Measurements from ENCODE around the gene DCAF5.
"Not testable (repeated sequence)": the region's sequence is repeated elsewhere in the genome, so short reads cannot be mapped to it uniquely, and the experiment has no call there.

Gene DCAF5

DNA sequence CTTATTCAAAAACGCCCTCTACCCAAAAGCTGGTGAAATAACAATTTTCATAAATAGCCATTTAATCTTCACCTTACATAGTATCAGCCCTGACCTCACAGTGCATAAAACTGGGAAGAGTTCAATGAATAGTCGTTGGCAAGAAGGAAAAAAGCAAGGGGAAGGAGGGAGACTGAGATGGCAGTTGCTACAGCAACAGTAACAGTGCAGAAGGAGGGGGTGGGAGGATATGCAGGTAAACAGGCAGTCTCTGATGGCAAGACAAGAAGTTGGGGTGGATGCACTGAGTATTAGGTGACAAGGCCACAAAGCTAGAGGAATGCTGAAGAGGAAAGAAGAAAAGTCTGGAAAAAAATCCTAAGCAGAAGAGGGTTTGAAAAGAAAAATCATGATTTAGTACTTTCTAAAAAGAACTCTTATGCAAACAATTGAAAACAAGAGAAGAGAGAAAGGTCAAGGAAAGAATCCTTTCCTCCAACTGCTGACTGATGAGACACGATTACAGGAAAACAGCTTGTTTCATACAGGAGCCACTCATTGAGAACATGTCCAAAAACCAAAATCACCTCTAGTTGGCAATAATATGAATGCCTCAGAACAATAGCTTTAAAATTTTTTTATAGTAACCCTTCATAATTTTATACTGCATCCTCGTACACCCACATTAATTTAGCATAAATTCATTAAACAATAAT lies 56.0 kb downstream of the DCAF5 start:
- DNase-seq (ENCODE audit: low read depth) = no peak

DNA sequence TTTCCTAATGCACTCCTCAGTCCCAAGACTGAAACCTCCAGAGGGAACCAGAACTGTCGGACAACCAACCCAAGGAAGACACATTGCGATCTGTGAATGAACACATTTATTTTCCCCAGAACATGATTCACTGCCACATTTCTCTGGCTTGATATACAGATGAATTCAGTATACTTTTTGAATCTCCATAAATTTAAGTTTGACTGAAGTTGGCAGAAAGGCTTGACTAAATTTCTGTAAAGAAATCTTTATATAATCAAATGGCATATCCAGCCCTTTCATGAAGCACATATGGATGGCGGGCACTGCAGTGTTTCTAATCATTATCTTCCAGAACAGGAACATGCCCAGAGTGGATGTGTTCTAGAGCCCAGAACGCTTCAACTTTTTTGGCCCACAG lies 56.7 kb downstream of the DCAF5 start:
- no peak for DNase-seq (ENCODE audit: low read depth)

DNA sequence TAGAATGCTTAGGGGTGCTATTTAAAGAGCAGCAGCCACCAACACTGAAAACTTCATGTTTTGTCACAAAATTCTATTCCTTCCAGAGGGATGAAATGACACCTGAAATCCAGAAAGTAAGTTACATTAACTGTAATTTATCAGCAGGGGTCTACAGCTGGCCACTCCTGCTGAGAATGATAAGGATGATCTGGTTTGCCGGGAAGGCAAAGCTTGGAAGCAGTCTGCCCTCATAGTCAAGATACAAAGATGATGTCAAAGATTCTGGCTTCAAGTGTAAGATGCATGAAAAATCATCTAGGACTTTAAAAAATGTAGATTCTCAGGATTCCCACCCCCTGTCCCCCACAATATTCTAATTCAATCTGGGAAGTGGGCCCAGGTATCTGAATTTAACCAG lies 58.4 kb downstream of the DCAF5 start:
- no peak for DNase-seq (ENCODE audit: low read depth)

DNA sequence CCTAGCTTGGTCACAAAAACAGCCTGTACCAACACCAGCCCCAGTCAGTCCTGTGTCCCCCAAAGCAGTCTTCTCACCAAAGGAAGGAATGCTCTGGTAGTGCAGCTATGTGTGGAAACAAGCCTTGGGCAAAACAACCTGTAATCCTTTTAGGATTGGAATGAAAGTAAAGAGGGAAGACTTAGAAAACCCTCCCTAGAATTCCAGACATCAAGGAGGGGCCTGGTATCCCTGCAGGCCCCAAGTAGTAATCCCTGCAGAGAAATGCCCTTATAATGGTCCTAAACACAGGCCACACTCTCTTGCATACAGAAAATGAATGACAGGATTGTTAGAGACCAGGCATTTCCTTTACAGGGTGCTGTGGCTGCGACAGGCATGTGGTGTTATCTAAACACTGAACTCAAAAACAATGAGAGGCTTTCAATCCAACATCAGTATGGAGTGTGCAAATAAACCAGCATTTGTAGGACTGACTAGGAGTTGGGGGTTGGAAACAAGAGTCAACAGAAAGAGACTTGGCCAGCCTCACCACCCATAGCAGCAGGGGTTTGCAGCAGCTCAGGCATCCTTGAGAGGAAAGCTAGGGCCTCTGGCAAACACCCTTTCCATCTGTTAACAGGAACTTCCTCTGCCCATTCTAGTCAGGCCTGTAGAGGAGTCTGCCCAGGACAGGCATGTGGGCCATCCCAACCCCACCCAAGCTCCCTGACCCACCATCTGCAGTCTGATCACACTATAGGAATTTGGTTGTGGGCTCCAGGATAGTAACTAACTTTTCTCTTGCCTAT lies 59.1 kb downstream of the DCAF5 start:
- no peak for DNase-seq (ENCODE audit: low read depth)

DNA sequence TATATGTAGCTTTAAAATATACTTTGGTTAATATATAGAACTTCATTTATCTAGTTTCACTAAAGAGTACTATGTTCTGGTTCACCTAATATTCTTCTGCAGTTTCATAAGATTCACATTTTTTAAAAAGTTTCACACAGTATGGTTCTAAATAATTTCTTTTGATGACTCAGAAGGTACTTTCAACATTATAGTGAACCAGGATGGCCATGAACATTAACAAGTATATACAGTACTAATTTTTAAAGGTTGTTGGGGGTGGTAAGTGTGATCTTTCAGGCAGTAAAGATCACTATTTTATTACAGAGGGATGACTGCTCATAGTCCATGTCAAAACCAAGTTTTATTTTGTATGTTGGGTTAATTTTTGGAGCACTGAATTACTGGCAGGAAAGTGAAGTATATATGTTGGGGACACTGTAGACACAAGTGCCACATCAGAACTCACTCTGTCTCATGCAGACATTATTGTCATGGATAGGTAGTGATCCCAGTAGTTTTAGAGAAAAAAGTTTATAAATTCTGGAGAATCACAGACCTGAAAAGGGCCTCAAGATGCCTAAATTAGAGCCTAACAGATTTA lies 60.0 kb downstream of the DCAF5 start:
- no peak for DNase-seq (ENCODE audit: low read depth)

DNA sequence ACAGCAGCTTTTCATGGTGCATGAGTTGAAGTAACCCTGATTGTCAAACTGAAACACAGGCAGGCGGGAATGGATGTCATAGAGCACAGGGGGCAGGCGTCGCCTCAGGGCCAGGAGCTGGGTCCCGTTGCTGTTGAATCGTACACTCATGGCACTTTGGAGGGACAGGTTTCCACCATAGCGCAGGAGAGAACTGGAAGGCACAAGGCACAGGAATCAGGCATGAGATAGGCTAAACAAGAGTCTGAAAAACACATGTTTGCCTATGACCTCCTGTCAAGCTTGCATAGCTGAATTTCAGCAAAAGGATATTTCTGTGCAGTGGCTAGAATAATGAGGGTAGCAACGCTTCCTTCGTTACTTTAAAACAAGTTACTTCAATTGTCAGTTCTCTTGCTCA lies 61.2 kb downstream of the DCAF5 start:
- no peak for DNase-seq (ENCODE audit: low read depth)

DNA sequence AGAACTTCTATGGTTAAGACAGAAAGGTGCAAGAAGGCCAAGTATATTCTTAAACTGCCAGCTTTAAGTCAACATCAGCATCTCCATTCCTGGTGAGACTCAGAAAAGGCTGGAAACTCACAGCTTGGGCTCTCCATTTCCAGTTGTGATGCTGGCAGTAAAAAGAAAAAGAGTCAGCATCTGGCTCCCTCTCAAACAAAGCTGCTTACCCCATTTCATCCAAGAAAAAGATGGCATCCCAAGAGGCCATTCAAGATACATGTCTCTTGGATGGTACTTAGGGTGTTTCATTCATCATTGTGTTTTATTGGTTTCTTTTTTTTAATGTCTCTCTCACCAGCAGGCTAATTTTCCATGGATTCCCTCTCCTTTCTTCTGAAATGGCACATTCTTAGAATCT lies 61.9 kb downstream of the DCAF5 start:
- DNase-seq (ENCODE audit: low read depth) = no peak

DNA sequence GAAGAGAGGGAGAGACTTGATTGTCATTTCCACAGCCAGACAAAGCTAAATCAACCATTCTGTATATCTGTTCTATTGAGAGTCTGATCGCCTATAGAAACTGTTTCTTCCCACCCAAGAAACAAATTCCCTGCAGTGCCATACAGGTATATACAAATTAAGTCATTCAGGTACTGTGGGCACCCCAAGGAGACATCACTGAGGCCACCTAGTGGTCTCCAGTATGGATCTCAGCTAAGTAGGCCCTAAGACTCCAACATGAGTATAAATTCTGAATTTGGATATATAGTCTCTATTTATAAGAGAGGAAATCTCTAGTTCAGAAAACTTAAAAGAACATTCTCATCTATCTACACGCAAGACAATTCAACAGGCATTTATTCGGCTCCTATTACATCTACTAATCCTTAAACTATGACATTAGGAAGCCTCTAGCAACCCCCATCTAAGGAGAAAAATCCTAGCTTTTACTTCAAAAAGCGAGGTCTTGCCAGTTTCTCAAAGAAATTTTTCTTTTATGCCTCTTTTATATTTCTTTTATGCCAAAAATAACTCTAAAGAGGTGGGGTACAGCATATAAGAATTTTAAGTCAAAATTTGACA lies 62.6 kb downstream of the DCAF5 start:
- no peak for DNase-seq (ENCODE audit: low read depth)

DNA sequence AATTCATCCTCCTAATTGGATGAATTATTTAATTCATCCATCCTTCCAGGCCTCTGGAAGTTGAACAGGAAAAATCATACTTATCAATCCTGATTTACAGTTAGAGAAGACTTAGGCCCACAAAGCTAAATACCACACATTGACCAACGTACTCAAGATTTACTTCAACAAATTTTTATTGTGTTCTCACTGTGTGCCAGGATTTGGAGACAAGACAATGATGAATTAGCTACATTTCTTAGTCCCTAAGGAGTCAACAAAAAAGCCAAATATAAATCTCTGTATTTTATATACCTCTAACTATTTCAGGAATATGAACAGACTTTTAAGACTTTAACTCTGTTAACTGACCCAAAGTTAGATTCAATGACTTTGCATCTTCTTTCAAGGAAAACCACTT lies 63.9 kb downstream of the DCAF5 start:
- no peak for DNase-seq (ENCODE audit: low read depth)

DNA sequence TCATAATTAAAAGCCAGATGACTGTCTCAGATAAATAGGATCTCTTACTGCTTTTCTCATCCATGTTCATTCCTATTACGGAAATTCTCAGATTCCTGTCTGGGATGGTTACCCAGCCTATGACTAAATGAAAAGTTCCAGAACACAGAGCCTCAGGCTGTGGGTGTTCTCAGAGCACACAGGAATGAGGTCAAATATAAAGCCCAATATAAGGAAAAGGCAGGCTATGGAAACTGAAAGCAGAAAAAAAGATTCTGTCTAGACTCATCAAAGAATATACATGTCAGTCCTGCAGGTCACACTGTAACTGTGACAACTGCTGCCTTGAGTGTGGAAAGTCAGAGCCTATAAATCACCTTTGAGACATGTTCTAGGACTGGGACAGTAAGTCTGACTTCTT lies 64.3 kb downstream of the DCAF5 start:
- DNase-seq (ENCODE audit: low read depth) = no peak

DNA sequence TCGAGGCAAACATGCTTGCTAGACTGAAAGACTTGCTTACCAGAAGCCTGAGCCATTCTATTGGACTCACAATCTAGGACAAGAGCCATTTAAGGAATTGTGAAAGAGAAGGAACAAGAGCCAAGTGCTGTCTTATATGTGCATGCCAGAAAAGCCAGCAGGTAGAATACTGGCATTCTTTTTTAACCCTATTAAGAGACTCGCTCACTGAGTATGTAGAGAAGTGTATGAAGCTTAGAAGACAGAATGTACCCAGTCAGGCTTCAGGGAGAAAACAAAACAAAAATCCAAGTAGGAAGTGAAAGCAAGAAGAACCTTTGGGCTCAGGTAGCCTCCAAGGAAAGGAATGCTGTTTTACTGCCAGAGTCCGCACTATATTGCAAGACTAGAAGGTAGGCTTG lies 65.9 kb downstream of the DCAF5 start:
- no peak for DNase-seq (ENCODE audit: low read depth)

DNA sequence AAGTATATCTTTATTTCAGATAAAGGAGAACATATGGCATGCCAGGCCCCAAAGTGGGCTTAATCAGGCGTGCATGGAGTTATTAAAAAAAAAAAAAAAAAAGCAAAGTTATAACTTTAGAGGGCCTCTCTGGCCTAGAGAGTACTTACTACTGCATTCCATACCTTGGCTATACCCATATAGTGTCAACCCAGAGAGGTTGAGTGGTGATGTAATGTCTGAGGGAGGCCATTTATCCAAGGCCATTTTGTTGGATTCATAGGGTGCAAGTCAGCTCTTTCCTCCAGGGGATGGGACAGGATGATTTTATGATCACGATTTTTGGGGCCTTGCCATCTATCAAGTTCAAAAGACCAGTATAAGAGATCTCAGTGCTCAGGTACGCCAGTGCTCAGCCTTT lies 66.4 kb downstream of the DCAF5 start:
- no peak for DNase-seq (ENCODE audit: low read depth)

DNA sequence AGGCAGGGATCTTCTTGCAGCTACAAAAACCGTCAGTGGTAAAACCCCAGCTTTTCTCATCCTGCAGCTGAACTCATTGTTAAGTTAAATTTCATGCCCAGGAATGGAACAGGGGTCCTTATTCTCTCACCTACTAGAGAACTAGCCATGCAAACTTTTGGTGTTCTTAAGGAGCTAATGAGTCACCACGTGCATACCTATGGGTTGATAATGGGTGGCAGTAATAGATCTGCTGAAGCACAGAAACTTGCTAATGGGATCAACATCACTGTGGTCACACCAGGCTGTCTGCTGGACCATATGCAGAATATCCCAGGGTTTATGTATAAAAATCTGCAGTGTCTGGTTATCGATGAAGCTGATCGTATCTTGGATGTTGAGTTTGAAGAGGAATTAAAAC lies 68.9 kb downstream of the DCAF5 start:
- no peak for DNase-seq (ENCODE audit: low read depth)

DNA sequence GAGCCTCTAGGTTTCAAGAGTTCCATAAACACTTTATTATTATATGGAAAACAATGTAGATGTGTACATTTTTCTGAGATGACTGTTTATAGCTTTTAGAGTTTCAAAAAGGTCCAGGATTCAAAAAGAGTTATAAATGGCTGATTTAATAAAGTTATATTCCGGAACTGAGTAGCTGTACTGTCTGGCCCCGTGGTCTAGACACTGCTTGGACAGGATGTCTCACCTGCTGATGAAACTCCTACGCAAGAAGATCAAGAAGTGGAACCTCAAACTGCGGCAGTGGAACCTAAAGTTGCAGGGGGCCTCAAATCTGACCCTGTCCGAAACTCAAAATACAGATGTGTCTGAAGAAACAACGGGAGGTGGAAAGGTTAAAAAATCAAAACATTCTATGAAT lies 69.7 kb downstream of the DCAF5 start:
- DNase-seq (ENCODE audit: low read depth) = no peak

DNA sequence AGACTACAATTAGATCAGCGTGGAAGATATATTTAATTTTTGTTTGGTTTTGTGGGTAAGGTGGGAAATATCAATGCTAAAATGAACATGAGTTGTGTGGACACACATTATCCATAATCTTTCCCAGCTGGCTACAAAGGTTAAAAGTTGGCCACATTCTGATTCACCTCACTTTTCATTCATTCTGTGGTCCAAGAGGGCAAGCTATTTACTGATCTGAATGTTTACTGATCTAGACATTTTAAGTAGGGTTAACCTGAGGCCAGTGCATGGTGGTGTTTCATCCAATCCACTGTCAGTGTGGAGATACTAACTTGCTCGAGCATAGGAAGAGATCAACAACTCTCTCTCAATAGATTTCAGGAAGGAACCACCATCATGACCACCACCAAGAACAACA lies 71.6 kb downstream of the DCAF5 start:
- DNase-seq (ENCODE audit: low read depth) = no peak

DNA sequence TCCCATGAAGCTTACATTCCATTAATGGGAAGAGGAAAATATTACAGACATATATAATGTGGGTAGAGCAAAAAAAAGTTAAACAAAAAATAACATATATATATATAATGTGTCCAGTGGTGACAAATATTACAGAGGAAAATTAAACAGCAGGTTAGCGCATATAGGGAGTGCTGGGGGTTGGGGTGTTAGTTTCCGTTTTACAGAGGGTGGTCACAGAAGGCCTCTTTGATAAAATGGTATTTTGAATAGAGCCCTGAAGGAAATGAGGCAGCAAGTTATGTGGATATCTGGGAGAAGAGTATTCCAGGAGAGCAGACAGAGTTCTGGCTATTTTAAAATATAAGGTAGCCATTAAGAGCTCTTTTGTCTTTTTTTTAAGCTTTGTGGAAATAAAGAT lies 73.2 kb downstream of the DCAF5 start:
- no peak for DNase-seq (ENCODE audit: low read depth)

DNA sequence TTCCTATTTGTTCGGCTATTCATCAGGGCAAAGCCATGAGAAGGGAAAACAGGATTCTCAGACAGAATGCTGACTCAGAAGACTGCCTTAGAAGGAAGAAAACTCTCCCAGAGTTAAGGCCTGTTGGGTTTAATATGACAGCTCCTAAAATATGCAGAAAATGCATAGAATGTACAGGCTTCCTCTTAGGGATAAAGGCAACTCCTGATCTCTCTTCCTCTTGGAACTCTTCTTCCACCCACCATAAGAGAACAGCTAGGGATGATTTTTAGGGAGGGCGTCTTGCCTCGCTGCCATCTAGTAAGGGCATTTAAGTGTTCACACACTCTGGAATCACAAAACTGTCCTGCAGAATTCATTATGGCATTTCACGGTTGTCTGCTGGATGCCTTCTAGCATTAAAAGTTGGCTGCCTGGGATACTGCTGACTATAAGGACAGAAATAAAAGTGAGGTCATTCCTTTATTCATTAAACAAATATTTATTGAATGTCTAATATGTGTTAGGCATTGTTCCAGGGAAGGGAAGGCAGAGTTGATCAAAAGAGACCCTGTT lies 73.7 kb downstream of the DCAF5 start:
- no peak for DNase-seq (ENCODE audit: low read depth)

DNA sequence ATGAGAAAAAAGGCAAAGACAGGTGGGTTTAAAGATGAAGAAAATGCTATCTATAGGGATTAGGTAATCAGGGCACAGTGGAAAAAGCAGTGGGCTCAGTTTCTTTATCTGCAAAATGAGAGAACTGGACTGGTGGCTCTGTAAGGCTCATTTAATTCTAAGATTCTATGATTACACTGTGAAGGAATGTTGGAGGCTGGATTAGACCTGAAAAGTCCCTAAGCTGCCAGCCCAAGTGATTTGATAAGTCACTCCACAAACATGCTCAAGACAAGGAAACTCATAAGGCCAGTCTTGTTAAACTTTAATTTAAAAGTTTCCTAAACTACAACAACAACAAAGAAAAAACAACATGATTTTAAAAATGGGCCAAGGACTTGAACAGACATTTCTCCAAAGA lies 75.1 kb downstream of the DCAF5 start:
- no peak for DNase-seq (ENCODE audit: low read depth)

DNA sequence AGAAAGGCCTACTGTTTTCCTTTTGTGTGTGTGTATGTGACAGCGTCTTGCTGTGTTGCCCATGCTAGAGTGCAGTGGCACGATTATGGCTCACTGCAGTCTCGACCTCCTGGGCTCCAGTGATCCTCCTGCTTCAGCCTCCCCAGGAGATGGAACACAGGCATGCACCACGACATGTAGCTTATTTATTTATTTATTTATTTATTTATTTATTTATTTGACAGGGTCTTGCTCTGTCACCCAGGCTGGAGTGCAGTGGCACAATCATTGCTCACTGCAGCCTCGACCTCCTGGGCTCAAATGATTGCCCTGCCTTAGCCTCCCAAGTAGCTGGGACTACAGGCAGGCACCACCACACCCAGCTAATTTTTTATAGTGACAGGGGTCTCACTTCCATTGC lies 75.7 kb downstream of the DCAF5 start:
- not testable (repeated sequence) for DNase-seq (ENCODE audit: low read depth)

DNA sequence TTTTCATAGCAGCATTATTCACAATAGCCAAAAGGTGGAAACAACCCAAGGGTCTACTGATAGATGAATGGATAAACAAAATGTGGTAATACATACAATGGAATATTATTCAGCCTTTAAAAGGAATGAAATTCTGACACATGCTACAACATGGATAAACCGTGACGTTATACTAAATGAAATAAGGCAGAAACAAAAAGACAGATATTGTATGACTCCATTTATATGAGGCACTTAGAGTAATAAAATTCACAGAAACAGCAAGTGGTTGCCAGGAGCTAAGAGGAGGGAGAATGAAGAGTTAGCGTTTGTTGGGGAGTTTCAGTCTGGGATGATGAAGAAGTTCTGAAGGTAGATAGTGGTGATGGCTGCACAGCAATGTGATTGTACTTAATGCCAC lies 76.6 kb downstream of the DCAF5 start:
- no peak for DNase-seq (ENCODE audit: low read depth)

DNA sequence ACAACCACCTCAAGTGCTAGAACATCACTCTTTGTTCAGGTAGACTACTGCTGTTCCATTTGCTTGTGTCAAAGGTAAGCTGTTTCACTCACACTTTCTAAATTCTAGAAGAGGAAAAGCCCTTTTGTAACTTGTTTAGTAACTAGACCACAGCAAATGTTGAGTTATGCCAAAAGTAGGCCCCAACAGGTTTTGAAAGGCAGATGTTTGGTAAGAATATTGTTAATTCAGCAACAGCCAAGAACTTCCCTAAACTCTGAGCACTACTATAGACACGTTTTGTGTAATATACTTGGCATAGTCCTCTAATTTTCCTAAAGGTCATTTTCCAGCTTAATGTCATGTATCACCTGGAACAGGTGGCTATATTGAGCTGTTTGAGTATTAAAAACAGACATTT lies 79.0 kb downstream of the DCAF5 start:
- no peak for DNase-seq (ENCODE audit: low read depth)

DNA sequence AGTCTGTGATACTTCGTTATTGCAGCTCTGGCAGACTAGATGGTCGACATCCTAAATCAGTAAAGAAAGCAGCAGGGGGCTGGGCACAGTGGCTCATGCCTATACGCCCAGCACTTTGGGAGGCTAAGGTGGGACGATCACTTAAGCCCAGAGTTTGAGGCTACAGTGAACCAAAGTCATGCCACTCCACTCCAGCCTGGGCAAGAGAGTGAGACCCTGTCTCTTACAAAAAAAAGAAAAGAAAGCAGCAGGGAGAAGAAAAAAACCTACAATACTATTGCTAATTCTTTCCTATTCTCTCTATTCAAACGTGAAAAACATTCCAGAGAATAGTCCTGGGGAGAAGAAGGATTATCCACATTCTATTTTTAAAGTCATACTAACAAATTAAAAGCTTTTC lies 79.5 kb downstream of the DCAF5 start:
- DNase-seq (ENCODE audit: low read depth) = no peak

DNA sequence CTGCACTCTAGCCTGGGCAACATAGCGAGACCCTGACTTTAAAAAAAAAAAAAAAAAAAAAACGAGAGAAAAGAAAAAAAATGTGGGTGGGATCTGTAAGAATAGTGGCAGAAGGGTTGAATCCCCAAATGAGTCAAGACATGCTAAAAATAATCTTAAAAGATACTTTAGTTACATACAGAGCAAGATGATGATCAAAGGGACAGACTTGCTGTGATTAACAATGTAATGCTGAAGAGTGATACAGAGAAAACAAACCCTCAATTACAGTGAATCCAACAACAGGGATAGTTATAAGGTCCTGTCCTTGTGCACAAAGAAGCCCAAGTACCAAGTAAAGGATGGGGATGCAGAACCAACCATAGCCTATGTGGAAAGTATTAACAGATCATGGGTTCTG lies 80.3 kb downstream of the DCAF5 start:
- DNase-seq (ENCODE audit: low read depth) = no peak

All from CMK (cell line).